ACHN (cell line): ENCODE data around the gene RAPGEF3.

Experiments used
- DNase-seq: peaks from one replicate; pipeline ENCODE4 v3.0.0-alpha.2; 2015
- in situ Hi-C: cut with HindIII; loops from 2 replicates; pipeline ENCODE4 v1.10.0; 2017; ENCODE audit warnings: low sequenced_read_pairs, low pct_ligation_motif_present, low pct_unique_long_range_greater_than_20kb

RAPGEF3 gene

DNA sequence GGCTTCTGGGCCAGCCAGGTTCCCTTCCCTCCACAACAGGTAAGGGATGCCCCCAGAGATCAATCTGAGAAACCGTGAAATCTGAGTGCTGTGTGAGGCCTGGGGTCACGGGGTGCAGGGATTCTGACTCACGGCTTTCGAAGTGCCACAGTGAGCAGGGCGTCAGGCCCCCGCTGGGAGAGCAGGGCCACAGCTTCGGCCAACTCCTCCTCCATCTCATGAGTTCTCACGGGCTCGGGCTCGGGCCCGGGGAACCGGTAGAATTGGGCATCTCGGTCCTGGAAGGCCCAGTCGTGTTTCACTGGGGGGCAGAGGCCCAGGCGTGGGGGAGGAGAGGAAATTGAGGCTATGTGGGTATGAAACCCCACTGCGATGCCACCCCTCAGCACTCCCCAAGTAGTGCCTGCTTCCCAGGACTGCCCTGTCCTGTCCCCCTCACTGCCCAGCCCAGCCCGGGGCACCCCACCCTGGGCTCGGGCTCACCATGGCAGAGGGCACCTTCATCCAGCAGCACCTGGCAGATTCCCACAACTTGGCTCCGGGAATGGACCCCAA is 7.7 kb downstream of the RAPGEF3 start:
- in situ Hi-C loops: no loop called here
- DNase-seq: no peak

DNA sequence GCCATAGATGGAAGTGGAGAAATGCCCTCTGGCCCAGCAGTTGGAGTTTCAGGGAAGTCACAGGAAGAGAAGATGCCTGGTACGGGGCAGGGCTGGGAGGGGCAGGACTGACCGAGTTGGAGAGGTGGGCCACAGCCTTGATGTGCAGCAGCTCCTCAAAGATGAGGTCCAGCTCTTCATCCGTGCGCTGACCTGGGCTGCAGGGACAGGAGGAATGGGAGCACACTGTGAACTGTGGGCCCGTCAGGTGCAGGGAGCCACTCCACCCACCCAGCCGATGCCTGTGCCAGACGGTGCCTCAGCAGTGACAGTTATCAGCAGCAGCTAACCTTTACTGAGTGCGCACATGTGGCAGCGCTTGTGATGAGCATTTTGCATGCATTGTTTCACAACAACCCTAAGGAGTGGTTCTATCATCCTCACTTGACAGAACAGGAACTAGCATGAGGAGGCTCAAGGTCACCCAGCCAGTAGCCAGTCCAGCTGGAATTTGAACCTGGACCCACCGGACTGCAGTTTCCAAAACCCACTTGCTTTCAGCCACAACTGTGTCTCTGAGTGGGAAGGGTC is 8.4 kb downstream of the RAPGEF3 start:
- in situ Hi-C loops: no loop called here
- DNase-seq: no peak

DNA sequence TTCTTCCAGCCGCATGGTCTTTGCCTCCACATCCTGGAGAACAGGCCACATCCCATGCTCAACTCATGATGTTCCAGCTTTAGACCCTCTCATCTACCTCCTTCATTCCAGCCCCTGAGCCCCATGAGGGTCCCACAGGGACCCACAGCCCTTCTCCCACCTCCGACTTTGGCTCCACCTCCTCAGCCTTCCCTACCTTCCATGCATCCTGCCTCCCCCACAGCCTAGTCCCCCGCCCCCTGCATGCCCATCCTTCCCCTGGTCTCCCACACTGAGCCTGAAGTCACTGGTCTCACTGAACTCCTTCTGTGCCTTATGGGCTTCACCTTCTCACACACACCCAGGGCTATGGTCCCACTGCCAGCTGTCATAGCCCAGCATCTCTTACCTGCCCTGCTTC is 9.8 kb downstream of the RAPGEF3 start:
- no peak for DNase-seq
- in situ Hi-C loops: no loop called here

DNA sequence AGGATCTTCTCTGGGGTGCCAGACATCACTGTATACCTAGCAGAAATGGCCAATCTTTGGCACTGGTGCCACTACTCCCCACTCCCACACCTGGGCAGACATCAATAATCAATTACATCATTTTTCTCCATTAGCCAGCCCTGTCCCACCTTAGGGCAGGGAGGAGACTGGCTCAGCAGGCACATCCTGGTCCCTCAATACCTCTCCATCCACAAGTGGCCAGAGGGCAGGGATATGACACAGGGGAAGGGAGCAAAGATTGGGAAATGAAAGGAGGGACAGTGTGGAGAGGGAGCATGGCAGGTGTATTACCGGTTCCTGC is 10.2 kb downstream of the RAPGEF3 start:
- in situ Hi-C loops: no loop called here
- no peak for DNase-seq

DNA sequence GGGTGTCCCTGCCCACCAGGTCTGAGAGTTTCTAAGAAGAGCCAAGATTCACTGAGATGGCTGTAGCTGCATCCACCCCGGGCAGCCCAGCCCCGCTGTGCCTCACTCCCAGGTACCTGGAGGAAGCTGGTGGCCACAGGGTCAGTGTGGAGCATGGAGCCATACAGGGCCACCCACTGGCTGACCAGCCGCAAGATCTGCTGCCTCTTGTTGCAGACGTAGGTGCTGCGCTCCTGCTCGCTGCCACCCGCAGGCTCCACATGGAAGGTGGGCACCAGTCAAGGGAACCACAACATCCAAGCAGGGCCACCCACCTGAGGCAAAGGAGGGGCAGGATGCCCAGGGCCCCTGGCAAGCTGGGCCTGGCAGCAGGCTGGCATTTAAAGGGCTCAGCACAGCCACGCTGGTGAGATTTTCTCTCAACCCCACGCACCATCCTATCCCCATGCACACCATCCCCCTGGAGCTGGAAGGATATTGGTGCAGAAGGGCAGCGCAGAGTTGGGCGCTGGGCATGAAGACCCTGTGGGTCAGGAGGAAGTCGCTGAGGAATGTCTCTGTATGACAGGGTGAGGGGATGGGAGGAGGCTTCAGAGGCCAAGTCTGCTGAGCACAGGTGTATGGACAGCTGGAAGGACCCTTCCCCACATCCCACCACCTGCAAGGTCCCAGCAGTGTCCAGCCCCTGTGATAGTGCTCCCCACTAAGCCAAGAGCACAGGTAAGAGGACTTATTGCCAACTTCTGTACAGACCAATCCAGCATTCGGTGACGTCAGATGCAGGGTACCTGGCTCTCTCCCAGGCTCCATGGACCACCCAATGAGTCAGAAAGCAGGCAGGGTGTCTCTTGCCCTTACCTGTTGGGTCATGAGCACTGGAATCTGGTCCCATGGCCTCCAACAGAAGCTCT is 10.8 kb downstream of the RAPGEF3 start:
- no peak for DNase-seq
- in situ Hi-C loops: no loop called here

DNA sequence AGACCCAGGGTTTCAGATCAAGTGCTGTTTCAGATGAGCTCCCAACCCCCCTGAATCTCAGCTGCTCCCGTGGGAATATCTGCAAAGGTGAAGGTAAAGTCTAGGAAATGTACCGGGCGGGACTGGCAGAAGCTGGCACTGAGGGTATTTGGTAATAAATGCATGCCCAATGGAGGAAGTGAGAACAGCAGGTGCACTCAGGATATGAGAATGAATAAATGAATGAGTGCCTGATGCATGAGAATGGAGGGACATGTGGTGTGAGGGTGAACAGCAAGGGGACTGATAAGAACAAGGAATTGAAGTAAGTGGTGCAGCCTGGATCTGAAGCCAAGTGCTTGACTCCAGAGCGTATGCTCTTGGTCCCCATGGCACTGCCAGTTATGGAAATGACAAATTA is 11.6 kb downstream of the RAPGEF3 start:
- in situ Hi-C loops: no loop called here

DNA sequence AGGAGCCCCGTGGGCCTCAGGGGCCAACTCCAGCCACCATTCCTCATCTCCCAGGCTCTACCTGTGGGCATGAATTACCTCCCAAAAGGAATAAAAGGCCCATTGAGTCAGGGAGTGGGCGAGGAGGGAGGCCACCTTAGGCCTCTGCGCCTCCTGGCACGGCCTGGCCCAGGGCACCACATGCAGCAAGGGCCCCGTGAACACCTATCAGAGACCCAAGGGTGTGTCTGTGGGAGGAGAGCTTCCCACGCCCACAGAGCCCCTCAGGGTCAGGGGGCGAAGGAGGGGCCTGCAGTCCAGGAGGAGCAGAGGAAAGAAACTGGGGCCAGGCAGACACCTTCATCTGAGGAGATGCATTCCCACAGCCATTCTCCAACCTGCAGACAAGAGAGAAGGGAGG is 12.2 kb downstream of the RAPGEF3 start:
- in situ Hi-C loops: no loop called here
- no peak for DNase-seq

More for the DNA sequence above, 11.6 kb downstream of the RAPGEF3 start:
- no peak for DNase-seq

DNA sequence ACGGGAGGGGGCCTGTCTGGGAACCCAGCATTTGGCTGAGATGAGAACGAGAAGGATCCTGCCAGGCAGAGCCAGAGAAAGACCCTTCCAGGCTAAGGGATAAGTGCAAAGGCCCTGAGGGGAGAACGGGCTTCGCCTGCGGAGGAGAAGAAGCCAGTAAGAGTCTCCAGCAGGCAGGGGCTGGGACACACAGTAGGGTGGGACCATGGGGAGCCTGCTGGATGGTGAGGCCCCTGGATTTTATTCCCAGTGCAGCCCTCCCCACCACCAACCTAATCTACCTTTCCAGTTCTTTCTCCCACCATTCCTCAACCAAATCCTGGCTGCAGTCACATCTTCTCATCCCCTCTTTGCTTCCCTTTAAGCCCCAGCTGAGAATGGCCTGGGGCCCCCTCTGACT is 12.6 kb downstream of the RAPGEF3 start:
- no peak for DNase-seq
- in situ Hi-C loops: no loop called here

DNA sequence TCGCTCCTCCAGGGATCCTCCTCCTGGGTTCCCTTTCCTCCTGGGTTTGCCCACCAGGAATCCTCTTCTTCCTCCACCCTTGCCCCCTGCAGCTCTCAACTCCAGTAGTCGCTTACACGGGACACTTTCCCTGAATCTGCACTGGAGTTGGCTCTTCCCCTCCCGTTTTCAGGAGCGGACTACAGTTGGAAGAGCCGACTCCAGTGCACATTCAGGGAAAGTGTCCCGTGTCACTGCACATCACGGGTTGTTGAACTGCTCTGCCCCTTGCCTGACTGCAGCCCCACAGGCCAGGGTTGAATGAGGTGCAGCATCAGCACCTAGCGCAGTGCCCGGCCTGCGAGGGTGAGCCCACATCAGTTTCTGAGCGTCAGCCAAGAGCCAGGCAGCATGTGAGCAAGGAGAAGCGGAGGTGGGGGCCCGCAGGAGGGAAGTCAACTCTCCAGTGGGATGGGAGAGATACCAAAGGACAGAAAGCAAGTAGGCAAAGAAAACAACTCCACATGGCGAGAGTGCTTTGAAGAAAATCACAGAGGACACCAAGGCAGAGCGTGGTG is 13.1 kb downstream of the RAPGEF3 start:
- in situ Hi-C loops: no loop called here
- DNase-seq: no peak

DNA sequence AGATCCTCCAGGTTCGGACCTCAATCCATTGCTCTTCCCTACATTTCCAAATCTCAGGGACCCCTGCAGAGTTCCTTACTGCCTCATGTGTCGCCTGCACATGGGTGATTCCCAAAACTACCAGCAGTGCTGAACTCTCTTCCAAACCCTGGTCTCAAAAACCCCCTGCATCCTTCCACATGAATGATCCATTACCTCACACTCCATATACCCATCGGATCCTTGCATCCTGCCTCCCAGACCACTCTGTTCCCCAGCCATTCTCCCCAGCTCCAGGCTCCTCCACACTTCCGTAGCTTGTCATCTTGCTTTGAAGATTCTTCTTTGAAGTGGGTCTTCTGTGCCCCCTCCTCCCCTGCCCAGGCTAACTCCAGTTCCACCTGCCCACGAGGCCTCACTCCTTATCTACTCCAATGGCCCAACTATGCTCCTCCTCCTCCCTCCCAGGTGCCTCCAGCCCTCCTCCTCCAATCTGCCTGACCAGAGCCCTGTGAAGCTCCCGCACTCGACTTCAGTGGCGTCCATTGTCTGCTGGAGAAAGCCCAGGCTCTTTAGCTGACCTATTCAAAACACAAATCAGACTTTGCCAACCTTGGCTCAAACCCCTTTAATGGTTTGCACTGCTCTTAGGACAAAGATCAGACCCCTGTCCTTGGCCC is 13.8 kb downstream of the RAPGEF3 start:
- no peak for DNase-seq
- in situ Hi-C loops: no loop called here

DNA sequence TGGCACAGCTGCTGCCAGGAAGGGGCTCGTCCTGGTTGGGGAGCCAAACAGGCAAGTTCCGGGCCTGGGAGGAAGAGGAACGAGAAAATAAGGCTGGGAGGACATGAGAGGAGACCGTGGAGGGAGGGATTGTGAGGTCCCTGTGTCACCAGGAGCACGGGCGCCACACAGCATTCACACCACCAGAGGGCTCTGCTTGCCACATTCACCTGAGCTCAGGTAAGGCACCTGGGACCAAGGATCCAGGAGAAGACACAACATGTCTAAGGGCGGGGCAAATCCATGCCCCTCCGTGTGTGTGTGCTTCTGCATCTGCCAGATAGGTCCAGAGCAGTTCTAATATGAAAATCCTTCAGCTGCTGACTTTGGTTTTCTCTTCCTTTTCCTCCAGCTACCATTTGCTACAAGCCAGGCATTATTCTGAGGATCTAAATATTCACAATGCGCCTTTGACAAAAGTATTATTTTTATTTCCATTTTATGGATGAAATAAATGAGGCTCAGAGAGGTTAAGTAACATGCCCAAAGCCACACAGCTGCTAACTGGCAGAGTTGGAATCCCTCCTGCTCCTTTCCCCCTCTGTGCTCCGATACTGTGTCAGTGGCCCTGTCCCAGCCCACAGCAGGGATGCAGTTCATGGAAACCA is 14.6 kb downstream of the RAPGEF3 start:
- in situ Hi-C loops: no loop called here
- no peak for DNase-seq

DNA sequence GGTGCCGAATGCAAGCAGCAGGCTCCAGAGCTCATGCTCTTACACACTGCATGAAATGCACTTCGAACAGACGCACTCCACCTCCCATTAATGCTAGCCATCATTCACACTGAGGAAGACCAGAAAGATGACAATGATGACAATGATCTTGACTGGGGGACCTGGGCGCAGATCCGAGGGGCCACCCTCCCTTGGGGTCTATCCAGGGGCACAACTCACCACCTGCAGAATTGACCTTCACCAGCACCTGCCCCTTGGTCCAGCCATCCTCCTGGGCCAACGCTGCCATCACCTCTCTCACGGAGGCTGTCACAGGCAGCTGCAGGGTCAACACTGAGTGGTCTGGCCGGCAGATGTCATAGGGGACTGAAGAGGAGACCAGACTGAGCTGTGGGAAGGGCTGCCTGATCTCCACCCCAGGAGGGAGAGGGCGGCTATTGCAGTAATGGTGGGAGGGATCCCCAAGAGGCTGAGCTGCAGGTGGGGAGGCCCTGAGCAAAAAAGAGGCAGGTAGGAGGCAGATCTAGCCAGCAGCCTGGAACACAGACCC is 15.3 kb downstream of the RAPGEF3 start:
- in situ Hi-C loops: no loop called here
- DNase-seq: no peak

DNA sequence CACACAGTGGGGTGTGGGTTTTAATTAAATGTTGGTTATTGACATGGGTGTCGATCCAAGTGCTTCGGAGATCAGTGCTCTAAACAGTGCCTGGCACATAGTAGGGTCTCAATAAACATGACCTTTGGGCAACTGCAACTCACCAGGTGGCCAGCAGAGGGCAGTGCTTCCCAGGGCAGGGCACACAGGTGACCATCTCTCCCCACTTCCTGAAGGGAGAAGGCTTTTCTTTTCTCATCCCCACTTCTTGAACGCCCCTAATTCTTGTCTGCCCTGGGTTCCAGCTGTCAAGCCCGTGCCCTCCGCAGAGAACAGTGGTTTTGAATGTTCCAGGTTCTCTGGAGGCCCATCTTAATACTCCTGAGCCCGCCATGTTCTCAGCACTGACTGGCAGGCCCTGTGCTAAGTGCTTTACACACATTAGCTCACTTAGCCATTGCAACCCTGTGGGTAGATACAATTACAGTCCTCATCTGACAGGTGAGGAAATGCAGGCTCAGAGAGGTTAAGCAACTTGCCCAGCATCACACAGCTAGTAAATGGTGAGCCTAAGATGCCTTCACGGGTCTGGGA is 16.3 kb downstream of the RAPGEF3 start:
- DNase-seq: peak; percentile 68
- in situ Hi-C loops: no loop called here

DNA sequence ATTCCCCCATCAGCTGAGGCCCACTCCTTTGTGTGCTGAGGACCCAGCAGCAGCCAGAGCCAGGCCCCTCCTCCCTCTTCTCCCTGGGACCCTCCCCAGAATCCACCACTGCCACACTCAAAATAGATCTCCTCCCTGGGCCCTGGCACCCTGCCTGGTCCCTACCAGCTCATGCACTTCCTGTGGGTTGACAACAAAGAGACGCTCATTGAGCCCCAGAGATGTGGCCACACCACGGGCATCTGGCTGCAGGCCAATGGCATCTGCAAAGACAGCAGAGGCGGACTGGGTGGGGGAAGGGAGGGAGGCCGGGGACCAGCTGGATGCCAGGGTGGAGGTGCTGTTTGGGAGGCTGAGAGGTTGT is 17.4 kb downstream of the RAPGEF3 start:
- peak; percentile 73 for DNase-seq
- in situ Hi-C loops: no loop called here

DNA sequence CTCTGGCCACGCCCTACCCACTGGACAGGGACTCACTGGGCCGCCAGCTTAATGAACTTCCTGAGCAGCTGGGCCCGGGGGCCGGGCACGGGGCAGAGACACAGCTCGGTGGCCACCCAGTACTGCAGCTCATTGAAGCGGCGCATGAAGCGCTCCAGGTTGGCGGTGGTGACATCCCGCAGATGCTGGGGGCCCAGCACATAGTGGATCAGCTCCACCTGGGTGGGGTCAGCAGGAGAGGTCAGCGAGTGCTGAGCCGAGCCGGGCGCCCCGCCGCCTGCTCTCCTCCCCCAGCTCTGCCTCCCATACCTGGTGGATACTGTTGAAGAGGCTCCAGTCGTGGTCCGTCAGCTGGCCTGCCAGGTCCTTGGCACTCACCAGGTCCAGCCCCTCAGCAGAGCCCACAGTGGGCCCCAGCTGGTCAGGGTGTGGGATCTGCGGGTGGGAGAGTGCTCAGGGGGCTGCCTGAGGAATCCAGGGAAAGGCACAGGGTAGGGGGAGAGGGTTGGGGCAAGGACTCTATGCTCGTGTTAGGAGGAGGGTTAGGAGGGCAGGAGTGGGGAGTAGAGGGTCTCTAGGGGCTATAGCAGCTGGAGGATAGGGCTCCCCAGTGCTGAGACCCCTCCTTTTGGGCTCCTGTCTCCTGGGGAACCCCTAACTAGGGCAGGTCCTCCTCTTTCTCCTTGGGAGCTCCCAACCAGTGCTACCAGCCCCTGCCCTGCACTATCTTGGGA is 17.9 kb downstream of the RAPGEF3 start:
- in situ Hi-C loops: no loop called here
- no peak for DNase-seq

DNA sequence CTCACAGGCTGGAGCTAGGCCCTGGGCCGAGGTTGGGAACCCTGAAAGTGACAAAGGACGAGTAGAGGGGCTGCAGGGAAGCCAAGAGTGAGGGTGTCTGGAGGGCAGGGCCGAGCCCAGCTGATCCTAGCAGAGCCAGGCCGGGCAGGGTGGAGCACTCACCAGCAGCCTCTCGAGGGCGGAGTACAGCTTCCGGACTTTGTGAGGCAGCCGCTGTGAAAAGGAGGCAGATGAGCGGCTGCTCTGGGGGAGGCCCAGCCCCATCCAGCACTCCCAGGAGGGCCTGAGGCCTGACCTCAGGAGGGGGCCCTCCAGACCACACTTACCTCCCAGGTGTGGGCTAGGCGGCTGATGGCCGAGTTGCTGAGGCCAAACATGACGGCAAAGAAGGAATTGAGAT is 18.7 kb downstream of the RAPGEF3 start:
- in situ Hi-C loops: no loop called here
- DNase-seq: no peak

DNA sequence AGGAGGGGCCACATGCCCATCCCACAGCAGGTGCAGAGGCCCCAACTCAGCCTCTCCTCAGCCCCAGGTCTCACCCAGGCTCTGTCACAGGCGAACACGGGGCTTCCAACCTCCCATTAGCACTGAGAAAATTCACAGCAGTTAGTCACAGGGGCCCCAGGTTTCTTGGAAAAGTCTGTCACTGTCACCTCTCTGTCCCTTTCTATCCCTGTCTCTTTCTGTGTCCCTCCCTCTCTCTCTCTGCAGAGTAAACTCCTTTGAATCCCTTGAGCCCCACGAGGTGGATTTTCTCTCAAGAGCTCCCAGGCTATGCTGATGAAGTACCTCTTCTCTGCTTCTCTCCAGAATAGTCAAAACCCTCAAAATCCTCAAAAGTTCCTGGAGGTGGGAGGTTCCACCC is 19.4 kb downstream of the RAPGEF3 start:
- no peak for DNase-seq
- in situ Hi-C loops: no loop called here
